Activated T-cell treated with anti-CD3 and anti-CD28 coated beads, Interleukin-2, amount 50 U/mL, for 4 hours (primary cell): Measurements from ENCODE around the gene DEFB131A. TPM values are rescaled to one million over a fixed set of nuclear protein-coding genes. Genes with fewer than 3 reads are reported as not detected.

Experiments used
- total RNA-seq, 3 donors: library from RNA; stranded (reverse); gene quantifications; one replicate each; pipeline ENCODE4 v1.2.1, GENCODE V29; 2021

The DEFB131A gene
- total RNA-seq, 3 donors from 2014 or later, result not detected

Other genes with a start within 250 kb of the DEFB131A start
- gene USP17L10, start 233.8 kb upstream of the DEFB131A start, total RNA-seq, result not detected
- gene USP17L11, start 229.0 kb upstream of the DEFB131A start, total RNA-seq, result not detected
- not detected for gene USP17L12, start 224.3 kb upstream of the DEFB131A start, total RNA-seq
- gene USP17L13, start 219.5 kb upstream of the DEFB131A start, total RNA-seq, result not detected
- not detected for gene USP17L15, start 210.0 kb upstream of the DEFB131A start, total RNA-seq
- not detected for gene USP17L17, start 200.5 kb upstream of the DEFB131A start, total RNA-seq
- gene USP17L18, start 195.8 kb upstream of the DEFB131A start, total RNA-seq, result not detected
- gene USP17L19, start 191.0 kb upstream of the DEFB131A start, total RNA-seq, result not detected
- gene USP17L20, start 186.3 kb upstream of the DEFB131A start, total RNA-seq, result not detected
- gene USP17L21, start 181.5 kb upstream of the DEFB131A start, total RNA-seq, result not detected
- gene USP17L22, start 176.8 kb upstream of the DEFB131A start, total RNA-seq, result not detected
- gene USP17L24, start 119.2 kb upstream of the DEFB131A start, total RNA-seq, result not detected
- not detected for gene USP17L25, start 114.5 kb upstream of the DEFB131A start, total RNA-seq
- not detected for gene USP17L26, start 109.8 kb upstream of the DEFB131A start, total RNA-seq
- gene USP17L5, start 105.0 kb upstream of the DEFB131A start, total RNA-seq, result not detected
- gene USP17L27, start 100.3 kb upstream of the DEFB131A start, total RNA-seq, result not detected
- gene USP17L28, start 95.5 kb upstream of the DEFB131A start, total RNA-seq, result not detected
- not detected for gene USP17L29, start 90.8 kb upstream of the DEFB131A start, total RNA-seq
- gene USP17L30, start 81.3 kb upstream of the DEFB131A start, total RNA-seq, result not detected